NCI-H446 (cell line): ENCODE measurements around the gene FOXD2.

Experiments
- DNase-seq, 2 experiments: peaks; one replicate each; lab custom pipeline; 2025; lab: John Stamatoyannopoulos, UW

FOXD2 gene

GRCh38 chr1:47417170-47418044 is 20.4 kb upstream of the FOXD2 start:
- DNase-seq = no peak

DNA sequence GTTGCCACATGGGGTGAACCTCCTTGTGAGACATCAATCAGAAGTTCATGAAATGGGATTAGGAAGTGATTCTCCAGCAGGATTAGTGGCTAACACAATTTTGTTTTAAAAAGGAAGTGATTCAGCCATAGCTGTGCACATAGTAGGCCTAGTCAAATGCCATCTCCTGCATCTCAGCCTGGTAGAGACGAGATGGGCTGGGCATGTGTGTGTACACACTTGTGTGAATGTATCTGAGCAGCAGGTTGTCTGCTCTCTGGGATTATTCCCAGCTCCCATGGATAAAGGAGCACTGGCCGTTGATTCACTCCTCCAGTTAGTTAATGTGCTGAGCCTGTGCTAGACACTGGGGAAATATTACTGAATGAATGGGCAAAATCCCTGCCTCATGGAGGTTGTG is 19.7 kb upstream of the FOXD2 start:
- DNase-seq = no peak

- no peak for DNase-seq
Measured at GRCh38 chr1:47418681-47419325, 19.0 kb upstream of the FOXD2 start.

GRCh38 chr1:47420547-47420946 is 17.3 kb upstream of the FOXD2 start:
- DNase-seq = no peak

GRCh38 chr1:47423872-47424271 is 14.0 kb upstream of the FOXD2 start:
- DNase-seq = no peak

DNA sequence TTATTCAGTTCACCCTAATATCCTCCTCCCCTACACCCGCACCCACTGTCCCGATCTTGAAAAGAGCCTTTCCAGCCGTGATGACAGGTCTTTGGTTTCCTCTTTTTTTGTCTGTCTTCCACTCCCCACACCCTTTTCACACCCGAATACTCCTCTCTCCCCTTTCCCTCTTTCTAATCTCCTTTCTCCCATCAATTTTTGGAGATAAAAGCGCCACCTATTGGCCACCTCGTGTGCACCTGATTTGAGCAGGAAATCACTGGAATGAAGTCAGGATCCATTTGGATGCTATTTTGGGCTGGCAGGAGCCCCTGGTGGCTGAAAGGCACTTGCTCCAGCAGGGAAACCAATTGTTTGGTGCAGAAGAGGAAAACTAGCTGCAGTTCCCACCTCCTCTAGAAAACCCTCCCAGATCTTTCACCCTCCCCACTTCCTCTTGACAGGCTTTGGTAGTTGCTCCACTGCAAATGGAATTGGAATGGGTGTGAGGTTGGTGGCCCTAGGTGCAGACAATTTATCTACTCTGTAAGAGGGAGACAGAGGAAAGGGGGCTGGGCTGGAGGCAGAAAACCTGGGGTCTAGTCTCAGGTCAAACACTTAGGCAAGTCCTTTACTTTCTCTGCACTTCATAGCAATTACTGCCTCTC is 13.4 kb upstream of the FOXD2 start:
- peak; percentile 48 to 71 for DNase-seq

DNA sequence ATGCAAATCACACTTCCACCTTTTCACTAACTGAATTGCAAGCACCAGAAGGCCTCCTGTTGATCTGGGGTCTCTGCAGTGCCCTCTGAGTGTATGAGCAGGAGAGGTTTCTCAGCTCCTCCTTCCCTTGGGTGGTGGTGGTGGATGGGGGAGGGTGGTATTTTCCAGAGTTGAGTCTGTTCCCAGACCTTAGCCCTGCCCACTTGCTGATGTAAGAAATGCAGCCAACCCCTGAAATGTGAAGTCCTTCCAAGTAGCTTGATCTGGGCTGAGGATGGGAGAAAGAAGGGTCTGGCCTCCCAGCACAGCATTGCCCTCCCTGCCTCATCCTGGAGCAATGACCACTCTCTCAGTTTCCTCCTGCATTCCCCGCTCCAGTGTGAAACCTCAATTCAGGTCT is 6.3 kb upstream of the FOXD2 start:
- no peak for DNase-seq

DNA sequence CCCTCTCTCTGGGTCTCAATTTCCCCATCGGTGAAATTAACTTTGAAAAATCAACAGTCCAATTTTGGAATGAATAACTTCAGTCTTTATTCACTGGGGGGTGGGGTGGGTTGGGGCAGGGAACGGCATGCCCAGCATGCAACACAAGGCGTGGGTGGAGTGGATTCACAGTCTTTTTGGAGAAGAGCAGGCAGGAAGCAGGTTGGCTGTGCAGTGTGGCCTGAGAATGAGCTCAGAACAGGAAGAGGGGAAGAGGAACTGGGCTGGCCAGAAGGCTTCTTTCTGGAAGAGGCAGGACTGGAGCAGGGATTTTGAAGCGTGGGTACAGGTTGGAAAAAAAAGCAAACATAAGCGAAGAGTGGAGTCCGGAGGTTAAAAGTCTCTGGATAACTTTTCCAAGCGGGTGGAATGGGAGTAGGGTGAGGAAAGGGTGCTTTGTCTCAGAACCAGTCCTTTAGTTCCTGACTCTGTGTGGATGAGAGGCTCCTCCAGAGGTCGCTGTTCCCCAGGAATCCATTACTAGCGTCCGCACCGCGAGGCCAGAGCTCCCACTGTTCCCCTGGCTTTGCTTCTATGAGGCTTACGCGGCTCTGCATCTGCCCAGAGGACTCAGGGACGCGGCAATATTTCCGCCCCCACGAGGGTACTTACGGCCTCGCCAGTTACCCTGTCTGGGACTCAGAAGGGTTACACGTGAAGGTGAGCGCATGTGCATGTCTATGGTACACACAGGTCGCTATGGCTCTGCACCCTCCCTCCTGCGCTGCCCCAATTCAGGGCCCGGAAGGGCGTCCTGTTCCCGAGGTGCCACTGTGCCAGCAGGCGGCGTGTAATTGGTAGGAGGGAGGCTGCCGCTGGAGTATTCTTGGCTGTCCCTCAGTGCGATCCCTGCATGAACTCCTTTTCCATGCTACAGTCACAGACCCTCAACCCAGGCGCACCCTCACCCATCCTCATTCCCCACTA is 5.5 kb upstream of the FOXD2 start:
- DNase-seq = peak in 1 of 2 experiments; percentile 28

DNA sequence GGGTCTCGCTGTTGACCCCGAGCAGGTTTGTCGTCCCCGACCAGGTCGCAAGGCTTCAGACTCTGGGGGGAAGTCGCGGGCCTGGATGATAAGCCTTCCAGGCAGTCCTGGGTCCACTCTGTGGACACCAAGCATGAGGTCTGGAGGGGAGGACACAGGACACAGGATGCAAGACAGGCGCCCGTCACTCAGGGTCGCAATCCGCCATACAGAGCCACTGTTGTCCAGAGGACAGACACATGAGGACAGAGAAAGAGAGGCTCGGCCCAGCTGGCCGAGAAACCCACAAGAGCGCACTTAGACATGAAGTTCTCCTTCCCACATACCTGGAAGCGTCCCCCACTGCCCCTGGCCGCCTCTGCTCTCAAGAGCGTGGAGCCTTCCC is 4.8 kb upstream of the FOXD2 start:
- DNase-seq = no peak

DNA sequence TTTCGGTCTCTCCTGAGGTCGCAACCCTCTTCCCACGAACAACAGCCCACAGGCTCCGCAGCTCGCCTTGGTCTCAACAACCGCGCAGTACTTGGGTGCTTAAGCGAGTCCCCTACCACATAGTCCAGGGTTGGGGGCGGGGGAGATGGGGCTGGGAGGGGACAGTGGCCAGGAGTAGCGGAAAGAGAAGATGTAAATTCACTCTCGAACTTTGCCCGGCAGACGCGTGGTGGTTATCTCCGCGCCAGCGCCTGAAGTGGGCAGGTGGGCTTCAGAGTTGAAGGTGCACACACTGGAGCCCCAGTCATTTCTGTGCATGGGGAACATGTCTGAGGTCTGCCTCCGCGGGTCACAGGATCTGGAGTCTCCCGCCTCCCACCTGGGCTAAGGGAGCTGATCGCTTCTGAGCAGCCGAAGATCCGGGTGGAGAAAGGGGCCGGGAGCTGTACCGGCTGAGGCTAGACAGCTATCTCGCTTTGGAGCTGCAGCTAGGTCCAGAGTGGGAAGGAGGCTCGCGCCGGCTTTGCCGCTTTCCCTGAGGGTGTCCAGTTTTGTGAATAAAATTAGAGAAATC is 4.3 kb upstream of the FOXD2 start:
- DNase-seq = no peak

- no peak for DNase-seq
Measured at GRCh38 chr1:47434051-47434842, 3.6 kb upstream of the FOXD2 start.

DNA sequence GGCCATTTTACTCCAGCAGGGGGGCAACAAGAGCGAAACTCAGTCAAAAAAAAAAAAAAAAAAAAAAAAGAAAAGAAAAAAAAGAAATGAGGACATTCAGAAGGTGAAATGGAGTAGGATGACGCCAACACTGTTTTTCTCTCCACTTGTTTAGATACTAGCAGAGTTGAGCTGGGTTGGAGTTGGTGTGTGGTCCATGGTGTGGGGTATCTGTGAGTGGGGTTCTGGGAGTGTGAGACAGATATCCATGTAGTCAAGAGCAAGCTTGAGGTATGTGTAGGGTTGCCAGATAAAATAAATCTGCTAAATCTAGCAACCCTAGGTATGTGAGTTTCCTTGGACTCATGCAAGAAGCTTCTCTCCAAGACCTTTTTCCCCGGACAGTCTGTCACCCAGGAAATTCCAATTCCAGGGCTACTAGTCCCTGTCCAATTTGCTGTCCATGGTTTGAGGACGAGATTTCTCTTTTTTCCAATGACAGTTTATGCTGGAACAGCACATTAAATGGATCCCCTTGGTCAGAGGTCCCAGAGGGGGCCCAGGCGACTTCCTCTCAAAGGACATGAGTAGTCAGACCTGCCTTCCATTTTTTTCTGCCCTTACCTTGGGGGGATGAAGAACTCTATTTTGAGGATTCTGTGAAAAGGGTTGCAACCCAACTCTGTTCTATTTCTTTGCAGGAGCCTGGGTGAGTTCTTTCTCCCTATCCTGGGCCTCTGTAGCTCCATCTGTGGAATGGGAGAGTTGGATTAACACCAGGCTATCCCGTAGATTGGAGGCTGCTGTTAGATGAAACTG is 2.1 kb upstream of the FOXD2 start:
- no peak for DNase-seq

DNA sequence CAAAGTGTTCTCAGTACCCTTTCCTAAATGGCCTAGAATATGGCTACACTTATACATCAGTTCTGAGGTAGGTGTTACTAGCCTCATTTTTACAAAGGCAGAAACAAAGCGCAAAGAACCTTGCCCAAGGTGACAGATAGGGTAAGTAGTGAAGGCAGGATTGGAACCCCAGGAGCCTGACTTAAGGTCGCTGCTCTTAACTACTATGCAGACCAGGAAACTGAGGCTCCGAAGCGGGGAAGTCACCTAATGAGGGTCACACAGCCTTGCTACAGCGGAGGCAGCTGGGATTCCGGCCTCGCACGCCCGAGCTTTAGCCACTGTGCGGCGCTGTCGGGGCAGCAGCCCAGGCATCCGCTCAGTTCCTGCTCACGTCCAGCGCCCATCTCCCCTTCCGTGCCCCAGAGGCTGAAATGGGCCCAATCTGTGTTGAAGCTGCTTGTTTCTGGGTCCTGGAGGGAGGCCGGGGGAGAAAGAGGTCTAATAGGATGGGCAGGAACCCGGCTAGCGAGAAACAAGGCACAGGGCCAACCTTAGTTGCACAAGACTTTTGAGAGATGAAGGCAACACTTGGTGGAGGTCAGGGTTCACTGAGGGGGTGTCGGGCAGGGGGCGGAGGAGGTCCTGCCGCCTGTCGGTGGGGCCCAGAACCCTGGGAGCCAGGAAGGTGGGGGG is 1.4 kb upstream of the FOXD2 start:
- DNase-seq = peak; percentile 57 to 77

GRCh38 chr1:47436979-47437446 is 831 bp upstream of the FOXD2 start:
- DNase-seq = peak in 1 of 2 experiments; percentile 47

DNA sequence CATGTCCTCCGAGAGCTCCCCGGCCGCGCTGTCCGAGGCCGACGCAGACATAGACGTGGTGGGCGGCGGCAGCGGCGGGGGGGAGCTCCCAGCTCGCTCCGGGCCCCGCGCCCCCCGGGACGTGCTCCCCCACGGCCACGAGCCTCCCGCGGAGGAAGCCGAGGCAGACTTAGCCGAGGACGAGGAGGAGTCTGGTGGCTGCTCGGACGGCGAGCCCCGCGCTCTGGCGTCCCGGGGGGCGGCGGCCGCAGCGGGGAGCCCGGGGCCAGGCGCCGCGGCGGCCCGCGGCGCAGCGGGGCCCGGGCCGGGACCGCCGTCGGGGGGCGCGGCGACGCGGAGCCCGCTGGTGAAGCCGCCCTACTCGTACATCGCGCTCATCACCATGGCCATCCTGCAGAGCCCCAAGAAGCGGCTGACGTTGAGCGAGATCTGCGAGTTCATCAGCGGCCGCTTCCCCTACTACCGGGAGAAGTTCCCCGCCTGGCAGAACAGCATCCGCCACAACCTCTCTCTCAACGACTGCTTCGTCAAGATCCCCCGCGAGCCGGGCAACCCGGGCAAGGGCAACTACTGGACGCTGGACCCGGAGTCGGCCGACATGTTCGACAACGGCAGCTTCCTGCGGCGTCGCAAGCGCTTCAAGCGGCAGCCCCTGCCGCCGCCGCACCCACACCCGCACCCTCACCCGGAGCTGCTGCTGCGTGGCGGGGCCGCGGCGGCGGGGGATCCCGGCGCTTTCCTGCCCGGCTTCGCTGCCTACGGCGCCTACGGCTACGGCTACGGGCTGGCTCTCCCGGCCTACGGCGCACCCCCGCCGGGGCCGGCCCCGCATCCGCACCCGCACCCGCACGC is 547 bp downstream of the FOXD2 start:
- DNase-seq = no peak

DNA sequence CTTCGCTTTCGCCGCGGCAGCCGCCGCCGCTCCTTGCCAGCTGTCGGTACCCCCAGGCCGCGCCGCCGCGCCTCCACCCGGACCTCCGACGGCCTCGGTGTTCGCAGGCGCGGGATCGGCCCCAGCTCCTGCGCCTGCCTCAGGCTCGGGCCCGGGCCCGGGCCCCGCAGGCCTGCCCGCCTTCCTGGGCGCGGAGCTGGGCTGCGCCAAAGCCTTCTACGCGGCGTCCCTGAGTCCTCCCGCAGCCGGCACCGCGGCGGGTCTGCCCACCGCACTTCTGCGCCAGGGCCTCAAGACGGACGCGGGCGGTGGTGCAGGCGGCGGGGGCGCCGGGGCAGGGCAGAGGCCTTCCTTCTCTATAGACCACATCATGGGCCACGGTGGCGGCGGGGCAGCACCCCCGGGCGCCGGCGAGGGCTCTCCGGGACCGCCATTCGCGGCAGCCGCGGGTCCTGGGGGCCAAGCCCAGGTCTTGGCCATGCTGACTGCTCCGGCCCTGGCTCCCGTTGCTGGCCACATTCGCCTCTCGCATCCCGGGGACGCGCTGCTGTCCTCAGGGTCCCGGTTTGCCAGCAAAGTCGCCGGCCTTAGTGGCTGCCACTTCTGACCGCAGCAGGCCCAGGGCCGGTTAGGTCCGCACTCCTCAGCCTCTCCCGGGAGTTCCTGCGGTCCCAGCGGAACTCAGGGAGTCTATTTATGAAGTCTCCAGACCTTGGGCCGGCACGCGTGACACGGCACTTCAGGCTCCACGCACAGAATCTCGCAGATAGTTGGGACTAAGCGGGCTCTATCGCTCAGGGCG is 1.4 kb downstream of the FOXD2 start:
- no peak for DNase-seq
